LNCAP (cell line): Measurements from ENCODE around the gene CLCA2.

Experiments used
- CTCF ChIP-seq: fragments of 450-650 bp; IDR thresholded peaks from 2 replicates; pipeline ENCODE4 v1.5.1; 2017; ENCODE audit warnings: mild to moderate bottlenecking

Gene CLCA2

GRCh38 chr1:86504137-86504479 lies 80.1 kb downstream of the CLCA2 start:
- TF ChIP-seq CTCF, result no peak

GRCh38 chr1:86504895-86505563 lies 81.1 kb downstream of the CLCA2 start:
- TF ChIP-seq CTCF, result no peak

- no peak for TF ChIP-seq CTCF
Measured at GRCh38 chr1:86505564-86505902, 81.6 kb downstream of the CLCA2 start.
